ENCODE data around the gene PPP1R14D.

- TF ChIP-seq CTCF (IDR thresholded peaks at IDR 0.05) (no peak), EZH2phosphoT487 (IDR thresholded peaks at IDR 0.05) (no peak), EZH2 (IDR thresholded peaks at IDR 0.05) (no peak)
These were observed 42.2 kb upstream of the PPP1R14D start for GRCh38 chr15:40870716-40871115.

Data from neural progenitor cell (in vitro differentiated cells).